ENCODE measurements around the gene CHMP5. TPM values are rescaled to one million over a fixed set of nuclear protein-coding genes. Genes with fewer than 3 reads are reported as not detected.

Gene CHMP5
- total RNA-seq, 1 donor from 2014 or later = 77.7 TPM

DNA sequence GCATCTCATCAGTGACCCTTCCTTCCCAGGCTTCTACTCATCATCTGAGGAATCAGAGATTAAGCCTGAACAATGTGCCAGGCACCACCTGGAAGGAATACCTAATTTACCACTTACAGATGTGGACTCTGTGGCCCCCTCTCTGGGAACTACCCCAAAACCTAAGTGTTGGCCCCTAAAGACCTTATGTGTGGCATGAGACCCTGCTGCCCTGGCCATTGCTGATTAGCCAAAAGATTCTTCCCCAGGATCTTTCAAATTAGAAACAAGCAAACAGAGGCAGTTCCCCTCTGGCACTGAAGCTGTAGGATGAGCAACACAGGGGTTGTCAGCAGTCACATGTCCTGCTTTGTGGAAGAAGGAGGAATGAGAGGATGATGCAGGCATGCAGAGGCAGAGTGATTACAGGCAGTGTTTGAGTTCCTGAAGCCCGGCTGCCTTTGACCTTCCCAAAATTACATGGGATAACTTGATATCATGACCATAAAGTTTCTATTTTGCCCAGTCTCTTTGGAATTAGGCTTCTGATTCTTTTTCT, 14.3 kb upstream of the CHMP5 start:
- intact Hi-C loops (cut with micrococcal nuclease) = no loop called here
- Mint-ChIP-seq H3K4me3 (no peak overlapping the region), H3K36me3 (ENCODE audit: low read depth) (peaks cover 35% of the 10 kb centered on the region), H3K4me1 (peaks cover 2% of the 10 kb centered on the region), H3K9me3 (no peaks in the 10 kb centered on the region), H3K27ac (no peak overlapping the region), H3K27me3 (no peaks in the 10 kb centered on the region)
- DNase-seq = no peak

DNA sequence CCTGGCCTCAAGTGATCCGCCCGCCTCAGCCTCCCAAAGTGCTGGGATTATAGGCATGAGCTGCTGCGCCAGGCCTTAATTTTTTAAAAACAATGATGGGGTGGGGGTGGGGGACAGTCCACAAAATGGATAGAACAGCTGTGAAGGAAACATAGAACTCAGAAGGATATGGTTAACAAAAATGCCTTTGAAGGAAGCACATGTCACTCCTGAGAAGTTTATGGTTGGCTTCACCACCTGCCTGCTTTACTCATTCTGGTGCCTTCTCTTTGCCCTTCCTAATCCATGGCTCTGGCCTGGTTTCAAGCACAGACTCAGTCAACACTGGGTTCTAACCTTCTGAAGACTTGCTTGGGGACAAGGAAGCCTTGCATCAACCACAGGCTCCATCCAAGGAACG, 10.6 kb upstream of the CHMP5 start:
- no peaks in the 10 kb centered on the region for H3K27me3 Mint-ChIP-seq
- no peak for DNase-seq
- no peak overlapping the region for H3K4me3 Mint-ChIP-seq
- H3K27ac Mint-ChIP-seq = no peak overlapping the region
- H3K9me3 Mint-ChIP-seq = no peaks in the 10 kb centered on the region
- peaks cover 55% of the 10 kb centered on the region for H3K36me3 Mint-ChIP-seq (ENCODE audit: low read depth)
- intact Hi-C loops (cut with micrococcal nuclease) = no loop called here
- peaks cover 6% of the 10 kb centered on the region for H3K4me1 Mint-ChIP-seq

DNA sequence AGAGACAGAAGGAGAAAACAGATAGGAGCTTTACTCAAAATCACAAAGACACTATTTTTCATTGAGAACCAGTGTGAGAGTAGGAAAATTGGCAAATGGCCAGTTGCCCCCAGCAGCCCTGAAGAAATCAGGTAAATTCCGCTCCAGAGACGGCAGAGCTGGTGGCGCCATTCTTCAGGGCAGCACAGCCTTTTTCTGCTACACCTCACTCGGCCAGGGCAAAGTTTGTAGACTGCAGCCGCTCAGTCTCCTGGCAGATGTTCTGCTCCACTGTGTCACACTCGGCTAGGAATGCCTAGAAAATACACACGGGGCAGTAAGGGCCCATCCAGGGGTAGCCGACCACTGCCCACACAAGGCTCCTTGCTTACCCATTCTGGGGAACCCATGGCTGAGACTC, 9.8 kb upstream of the CHMP5 start:
- H3K36me3 Mint-ChIP-seq (ENCODE audit: low read depth) = peaks cover 63% of the 10 kb centered on the region

DNA sequence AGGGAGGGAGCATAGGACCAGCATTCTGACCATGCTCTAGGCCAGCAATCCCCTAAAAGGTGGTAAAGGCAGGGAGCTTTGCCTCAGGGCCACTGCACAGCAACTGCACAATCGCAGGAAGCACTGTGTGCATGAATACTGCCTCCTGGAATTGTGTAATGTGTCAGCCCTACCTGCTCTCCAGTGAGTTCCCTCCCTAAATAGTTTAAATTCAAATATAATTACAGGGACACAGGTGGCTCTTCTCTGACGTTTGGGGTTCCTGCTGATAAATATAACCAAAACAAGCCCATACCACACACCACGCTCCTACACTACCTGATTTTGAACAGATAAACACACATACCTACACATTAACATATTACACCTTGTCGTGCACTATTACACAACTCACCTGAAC, 9.4 kb upstream of the CHMP5 start:
- peaks cover 67% of the 10 kb centered on the region for H3K36me3 Mint-ChIP-seq (ENCODE audit: low read depth)
- H3K27me3 Mint-ChIP-seq = no peaks in the 10 kb centered on the region
- H3K27ac Mint-ChIP-seq = no peak overlapping the region
- no peak overlapping the region for H3K4me3 Mint-ChIP-seq
- intact Hi-C loops (cut with micrococcal nuclease) = no loop called here
- no peaks in the 10 kb centered on the region for H3K9me3 Mint-ChIP-seq
- peaks cover 12% of the 10 kb centered on the region for H3K4me1 Mint-ChIP-seq
- DNase-seq = no peak

More for the DNA sequence above, 9.8 kb upstream of the CHMP5 start:
- Mint-ChIP-seq H3K27ac (peak overlapping the region; percentile 41), H3K4me1 (peaks cover 9% of the 10 kb centered on the region), H3K4me3 (no peak overlapping the region), H3K27me3 (no peaks in the 10 kb centered on the region), H3K9me3 (no peaks in the 10 kb centered on the region)
- intact Hi-C loops (cut with micrococcal nuclease) = no loop called here
- no peak for DNase-seq

DNA sequence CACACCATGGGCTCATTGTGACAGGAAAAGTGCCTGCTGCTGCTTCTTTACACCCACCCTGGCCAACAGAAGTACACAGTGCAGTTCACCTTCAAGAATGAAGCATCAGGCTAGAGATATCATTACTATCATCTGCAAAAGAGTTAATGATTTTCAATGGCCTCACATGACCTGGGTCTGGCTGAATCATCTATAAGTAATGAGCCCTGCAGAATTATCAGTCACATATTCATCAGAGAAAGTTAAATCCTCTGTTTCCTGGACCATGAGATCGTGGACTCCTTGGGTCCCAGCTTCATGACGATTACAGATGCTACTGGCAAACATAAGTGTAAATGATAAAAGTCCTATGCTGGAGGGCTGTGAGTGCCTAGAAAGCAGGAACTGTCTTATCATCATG, 8.6 kb upstream of the CHMP5 start:
- no peak overlapping the region for H3K27ac Mint-ChIP-seq
- H3K36me3 Mint-ChIP-seq (ENCODE audit: low read depth) = peaks cover 73% of the 10 kb centered on the region
- no peak for DNase-seq
- intact Hi-C loops (cut with micrococcal nuclease) = no loop called here
- H3K9me3 Mint-ChIP-seq = no peaks in the 10 kb centered on the region
- peaks cover 14% of the 10 kb centered on the region for H3K4me1 Mint-ChIP-seq
- H3K4me3 Mint-ChIP-seq = no peak overlapping the region
- H3K27me3 Mint-ChIP-seq = no peaks in the 10 kb centered on the region

DNA sequence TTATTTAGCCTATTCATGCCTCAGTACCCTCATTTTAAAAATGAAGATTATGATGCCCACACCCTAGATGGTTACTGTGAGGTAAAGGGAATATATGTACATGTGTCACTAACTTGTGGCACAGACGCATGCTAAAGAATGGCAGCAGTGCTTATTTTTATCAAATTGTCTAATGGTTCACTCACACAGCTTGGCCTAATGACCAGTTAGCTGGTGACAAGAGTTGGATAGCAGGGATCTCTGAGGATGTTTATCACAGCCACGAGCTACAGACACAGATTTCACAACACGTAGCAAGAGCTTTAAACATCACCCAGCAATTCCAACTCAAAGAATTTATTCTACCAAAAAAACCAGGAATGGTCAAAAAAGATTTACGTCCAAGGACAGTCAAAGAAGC, 7.6 kb upstream of the CHMP5 start:
- H3K4me1 Mint-ChIP-seq = peaks cover 14% of the 10 kb centered on the region
- H3K27ac Mint-ChIP-seq = no peak overlapping the region
- no peaks in the 10 kb centered on the region for H3K9me3 Mint-ChIP-seq
- intact Hi-C loops (cut with micrococcal nuclease) = no loop called here
- DNase-seq = no peak
- H3K4me3 Mint-ChIP-seq = no peak overlapping the region
- H3K27me3 Mint-ChIP-seq = no peaks in the 10 kb centered on the region
- peaks cover 79% of the 10 kb centered on the region for H3K36me3 Mint-ChIP-seq (ENCODE audit: low read depth)

DNA sequence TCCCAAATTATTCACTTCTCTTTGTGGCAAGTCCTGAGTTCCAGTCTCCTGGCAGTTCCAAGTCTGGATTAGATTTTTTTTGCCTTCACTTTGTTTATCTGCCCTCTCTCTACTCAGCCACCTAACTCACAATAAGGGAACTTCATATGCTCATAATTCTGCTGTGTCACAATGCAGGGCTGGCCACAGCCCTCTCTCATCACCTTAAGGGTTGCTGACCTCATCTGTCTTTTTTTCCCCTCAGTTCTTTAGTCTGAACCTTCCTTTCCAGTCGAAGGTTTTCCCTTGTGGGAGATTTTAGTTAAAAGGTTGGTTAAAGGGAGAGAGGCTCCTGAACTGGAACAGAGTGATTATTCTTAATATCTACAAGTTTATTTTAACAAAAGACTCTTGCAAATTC, 4.5 kb upstream of the CHMP5 start:
- peaks cover 29% of the 10 kb centered on the region for H3K4me1 Mint-ChIP-seq
- no peaks in the 10 kb centered on the region for H3K9me3 Mint-ChIP-seq
- intact Hi-C loops (cut with micrococcal nuclease) = no loop called here
- H3K27me3 Mint-ChIP-seq = no peaks in the 10 kb centered on the region
- peaks cover 76% of the 10 kb centered on the region for H3K36me3 Mint-ChIP-seq (ENCODE audit: low read depth)
- no peak overlapping the region for H3K27ac Mint-ChIP-seq
- H3K4me3 Mint-ChIP-seq = no peak overlapping the region
- DNase-seq = no peak

DNA sequence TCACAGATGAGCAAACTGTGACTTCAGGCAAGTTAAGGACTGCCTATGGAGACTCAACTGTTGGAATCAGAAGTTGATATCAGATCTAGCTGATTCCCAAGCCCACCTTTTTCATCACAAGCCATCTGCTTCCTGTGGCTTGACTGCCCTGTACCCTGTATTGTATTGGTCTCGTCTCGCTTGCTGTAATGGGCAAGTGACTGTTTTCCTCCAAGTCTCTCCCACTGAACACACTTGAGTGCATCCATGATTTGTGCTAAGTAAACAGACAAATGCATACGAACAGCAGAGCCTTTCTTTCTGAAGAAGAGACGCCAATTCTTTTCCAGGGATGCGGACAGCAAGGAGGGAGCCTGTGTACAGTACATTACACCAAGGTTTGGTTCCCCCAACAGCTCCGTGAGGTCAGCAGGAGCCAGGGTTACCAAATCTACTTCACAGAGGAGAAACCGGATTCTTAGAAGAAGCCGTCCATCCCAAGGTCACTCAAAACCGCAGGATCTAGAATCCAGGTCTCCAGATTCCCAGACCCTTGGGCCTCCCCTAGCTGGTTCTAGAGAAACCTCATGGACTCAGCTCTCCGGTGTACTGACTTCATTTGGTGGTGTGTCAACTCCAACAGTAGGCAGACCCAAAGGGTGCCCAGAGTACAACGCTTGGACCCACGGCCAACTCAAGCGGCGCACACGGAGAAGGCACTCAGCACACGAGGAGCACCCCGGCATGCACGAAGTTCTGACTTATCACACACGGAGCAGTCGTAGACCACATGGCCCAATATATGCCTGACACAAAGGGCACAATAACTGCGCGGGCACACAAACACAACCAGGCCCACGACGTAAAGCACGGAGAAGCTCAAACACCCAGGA, 1.5 kb upstream of the CHMP5 start:
- H3K4me1 Mint-ChIP-seq = peaks cover 56% of the 10 kb centered on the region
- DNase-seq = no peak
- no peaks in the 10 kb centered on the region for H3K27me3 Mint-ChIP-seq
- peaks cover 74% of the 10 kb centered on the region for H3K36me3 Mint-ChIP-seq (ENCODE audit: low read depth)
- intact Hi-C loops (cut with micrococcal nuclease) = loop anchor here (1.0 kb wide), 6 partner anchors 27 to 238 kb away; partner anchors contain the start of genes B4GALT1, DNAJA1, NFX1 and SMU1
- peak overlapping the region; percentile 97 for H3K4me3 Mint-ChIP-seq
- H3K9me3 Mint-ChIP-seq = no peaks in the 10 kb centered on the region
- peak overlapping the region; percentile 96 for H3K27ac Mint-ChIP-seq

DNA sequence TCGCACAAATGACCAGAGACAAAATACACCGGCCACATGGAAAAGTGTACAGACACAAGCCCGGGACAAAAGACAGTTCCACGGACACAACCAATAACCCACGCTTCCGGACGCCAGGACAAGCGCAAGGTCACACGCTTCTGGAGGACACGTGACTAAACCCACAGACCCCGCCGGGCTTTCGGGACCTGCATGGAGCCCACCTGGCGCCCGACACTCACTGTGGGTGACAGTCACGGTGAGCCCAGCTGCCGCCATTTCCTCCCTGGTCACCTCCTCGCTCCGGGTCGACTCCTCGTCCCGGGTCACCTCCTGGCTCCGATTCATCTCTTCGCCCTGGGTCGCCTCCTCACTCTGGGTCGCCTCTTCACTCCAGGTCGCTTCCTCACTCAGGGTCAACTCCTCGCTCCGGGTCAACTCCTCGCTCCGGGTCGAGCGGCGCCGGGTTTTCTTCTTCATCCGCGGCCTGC, 811 bp upstream of the CHMP5 start:
- intact Hi-C loops (cut with micrococcal nuclease) = loop anchor here (1.0 kb wide), 6 partner anchors 26 to 239 kb away; partner anchors contain the start of genes B4GALT1, DNAJA1, NFX1 and SMU1
- Mint-ChIP-seq H3K27ac (peak overlapping the region; percentile 96), H3K27me3 (no peaks in the 10 kb centered on the region), H3K4me3 (peak overlapping the region; percentile 97), H3K9me3 (no peaks in the 10 kb centered on the region), H3K4me1 (peaks cover 52% of the 10 kb centered on the region), H3K36me3 (ENCODE audit: low read depth) (peaks cover 71% of the 10 kb centered on the region)
- peak; percentile 86 for DNase-seq

DNA sequence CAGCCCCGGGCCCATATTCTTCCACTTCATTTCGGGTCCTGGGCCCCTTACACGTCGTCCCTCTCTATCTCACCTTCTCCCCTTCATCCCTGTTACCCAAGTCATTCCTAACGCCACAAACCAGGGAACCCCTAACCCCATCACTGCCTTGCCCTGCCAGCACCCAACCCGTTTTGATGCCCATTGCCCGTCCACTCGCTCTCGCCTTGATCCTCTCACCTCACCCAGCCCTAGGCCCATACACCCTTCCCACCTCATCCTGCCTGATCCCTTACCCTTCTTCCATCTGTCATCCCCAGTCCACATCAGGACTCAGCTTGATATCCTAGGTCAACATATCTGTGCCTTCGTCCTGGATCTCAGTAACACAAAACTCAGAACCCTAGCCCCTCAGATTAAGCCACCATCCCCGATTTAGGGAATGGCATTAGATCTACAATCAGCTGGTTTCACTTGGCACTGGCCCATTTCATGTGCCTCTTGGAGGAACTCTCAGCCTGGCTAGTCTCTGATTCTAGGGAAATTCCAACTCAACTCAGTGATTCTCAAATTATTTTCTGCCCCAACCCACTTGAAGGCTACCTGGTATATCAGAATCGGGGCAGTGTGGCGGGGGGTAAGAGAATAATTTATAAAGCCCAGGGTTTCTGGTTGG, 489 bp downstream of the CHMP5 start:
- peak overlapping the region; percentile 99 for H3K27ac Mint-ChIP-seq
- intact Hi-C loops (cut with micrococcal nuclease) = no loop called here
- H3K4me1 Mint-ChIP-seq = peaks cover 45% of the 10 kb centered on the region
- H3K36me3 Mint-ChIP-seq (ENCODE audit: low read depth) = peaks cover 63% of the 10 kb centered on the region
- H3K9me3 Mint-ChIP-seq = no peaks in the 10 kb centered on the region
- H3K27me3 Mint-ChIP-seq = no peaks in the 10 kb centered on the region
- DNase-seq = no peak
- peak overlapping the region; percentile 97 for H3K4me3 Mint-ChIP-seq

DNA sequence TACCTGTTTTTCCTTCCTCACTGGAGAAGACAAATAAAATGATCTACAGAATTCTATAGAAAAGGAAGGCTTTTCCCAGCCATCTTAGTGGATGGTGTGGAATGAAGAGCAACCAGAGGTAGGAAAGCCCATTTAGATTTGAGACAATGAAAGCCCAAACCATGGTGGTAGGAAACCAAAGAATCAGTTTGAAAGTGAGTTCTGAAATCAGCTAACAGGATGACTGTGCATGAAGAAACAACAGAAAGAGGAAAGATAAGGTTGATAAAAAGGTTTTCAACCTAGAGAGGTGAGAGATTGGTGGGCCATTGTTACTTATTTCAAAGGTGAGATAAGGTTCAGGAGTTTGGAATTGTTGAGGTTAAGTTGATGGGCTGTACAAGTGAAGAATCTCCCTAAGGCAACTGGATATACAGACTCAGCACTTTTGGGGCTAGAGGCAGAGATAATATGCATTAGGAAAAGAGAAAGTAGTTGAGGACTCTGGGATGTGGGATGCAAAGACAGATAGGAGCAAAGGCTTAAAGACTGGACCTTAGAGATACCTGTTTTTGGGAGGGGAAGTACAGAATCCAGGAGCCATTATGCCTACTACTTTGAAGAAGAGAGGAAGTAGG, 2.4 kb downstream of the CHMP5 start:
- intact Hi-C loops (cut with micrococcal nuclease) = no loop called here
- Mint-ChIP-seq H3K4me3 (peak overlapping the region; percentile 97), H3K27me3 (no peaks in the 10 kb centered on the region), H3K9me3 (no peaks in the 10 kb centered on the region), H3K27ac (peak overlapping the region; percentile 99), H3K4me1 (peaks cover 49% of the 10 kb centered on the region), H3K36me3 (ENCODE audit: low read depth) (peaks cover 66% of the 10 kb centered on the region)
- no peak for DNase-seq

DNA sequence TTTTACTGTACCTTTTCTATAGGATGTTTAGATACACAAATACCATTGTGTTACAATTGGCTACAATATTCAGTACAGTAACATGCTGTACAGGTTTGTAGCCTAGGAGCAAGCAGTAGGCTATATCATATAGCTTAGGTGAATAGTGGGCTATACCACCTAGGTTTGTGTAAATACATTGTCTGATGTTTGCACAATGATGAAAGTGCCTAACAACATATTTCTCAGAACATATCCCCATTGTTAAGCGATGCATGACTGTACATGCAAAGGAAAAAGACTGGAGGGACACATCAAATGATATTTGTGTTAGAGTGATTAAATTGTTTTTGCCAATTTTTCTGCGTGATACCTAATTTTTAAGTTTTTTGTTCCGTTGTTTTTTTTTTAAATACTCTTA, 5.3 kb downstream of the CHMP5 start:
- no peak for DNase-seq
- Mint-ChIP-seq H3K27ac (no peak overlapping the region), H3K9me3 (no peaks in the 10 kb centered on the region), H3K4me3 (no peak overlapping the region), H3K27me3 (no peaks in the 10 kb centered on the region), H3K36me3 (ENCODE audit: low read depth) (peaks cover 69% of the 10 kb centered on the region), H3K4me1 (peaks cover 48% of the 10 kb centered on the region)
- intact Hi-C loops (cut with micrococcal nuclease) = no loop called here

DNA sequence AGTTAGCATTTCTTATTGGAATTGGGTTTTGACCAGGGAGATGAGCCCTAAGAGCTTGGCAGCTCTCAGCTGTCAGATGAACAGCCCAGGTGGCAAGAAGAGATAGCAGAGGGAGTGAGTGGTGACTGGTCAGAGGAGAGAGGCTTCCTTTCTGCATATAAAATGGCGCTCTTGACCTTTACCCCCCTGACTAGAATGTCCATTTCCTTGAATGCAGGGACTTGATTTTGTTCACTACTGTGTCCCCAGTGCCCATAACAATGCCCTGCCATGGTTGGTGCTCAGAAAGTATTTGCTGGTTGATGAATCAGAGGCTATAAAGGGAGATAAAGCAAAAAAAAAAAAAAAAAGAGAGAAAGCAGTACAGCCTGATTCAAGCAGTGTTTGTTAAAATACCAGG, 7.2 kb downstream of the CHMP5 start:
- H3K4me1 Mint-ChIP-seq = peaks cover 32% of the 10 kb centered on the region
- H3K36me3 Mint-ChIP-seq (ENCODE audit: low read depth) = peaks cover 71% of the 10 kb centered on the region
- no peak for DNase-seq
- H3K27me3 Mint-ChIP-seq = no peaks in the 10 kb centered on the region
- H3K9me3 Mint-ChIP-seq = no peaks in the 10 kb centered on the region
- intact Hi-C loops (cut with micrococcal nuclease) = no loop called here
- H3K4me3 Mint-ChIP-seq = no peak overlapping the region
- H3K27ac Mint-ChIP-seq = peak overlapping the region; percentile 56

All from activated CD4-positive, alpha-beta T cell treated with anti-CD3 and anti-CD28 coated beads, Interleukin-2, amount 10 ng/mL, durations not matched to agents 24 days and 14 days (primary cell).